Astrocyte of the hippocampus (primary cell): ENCODE measurements around the gene TBC1D10A.

Source experiments
- DNase-seq: peaks from one replicate; pipeline ENCODE4 v3.0.0; 2011; ENCODE audit warnings: low read depth, low spot score

Gene TBC1D10A

GRCh38 chr22:30248484-30248883, 78.3 kb downstream of the TBC1D10A start:
- DNase-seq = peak; percentile 30

GRCh38 chr22:30247974-30248373, 78.8 kb downstream of the TBC1D10A start:
- DNase-seq = peak; percentile 20

- DNase-seq = peak; percentile 13
Measured at GRCh38 chr22:30247561-30247960, 79.2 kb downstream of the TBC1D10A start.

- DNase-seq = peak; percentile 76
Measured at GRCh38 chr22:30246814-30247376, 79.8 kb downstream of the TBC1D10A start.

GRCh38 chr22:30245985-30246813, 80.5 kb downstream of the TBC1D10A start, which contains the start of gene LIF:
Gene LIF, minus strand, starts transcription at chr22:30246759. Its CDS starts 64 bp downstream, at chr22:30246695.
- peak; percentile 80 for DNase-seq

- DNase-seq = peak; percentile 67
Measured at GRCh38 chr22:30245181-30245984, 81.4 kb downstream of the TBC1D10A start.

- no peak for DNase-seq
Measured at GRCh38 chr22:30244641-30245040, 82.1 kb downstream of the TBC1D10A start.

GRCh38 chr22:30244066-30244465, 82.7 kb downstream of the TBC1D10A start:
- no peak for DNase-seq

- no peak for DNase-seq
Measured at GRCh38 chr22:30243661-30244060, 83.1 kb downstream of the TBC1D10A start.
